GM19324 (cell line): ENCODE results near the gene LCN2.
"Not testable (repeated sequence)": the region's sequence is repeated elsewhere in the genome, so short reads cannot be mapped to it uniquely, and the experiment has no call there.

Experiments used
- ATAC-seq: cut with Tn5 transposase; IDR thresholded peaks from one replicate; pipeline ENCODE4 v1.9.1; 2021; ENCODE audit warnings: mild to moderate bottlenecking, moderate library complexity; ENCODE audit not compliant: unreplicated experiment, low FRiP score

The LCN2 gene

DNA sequence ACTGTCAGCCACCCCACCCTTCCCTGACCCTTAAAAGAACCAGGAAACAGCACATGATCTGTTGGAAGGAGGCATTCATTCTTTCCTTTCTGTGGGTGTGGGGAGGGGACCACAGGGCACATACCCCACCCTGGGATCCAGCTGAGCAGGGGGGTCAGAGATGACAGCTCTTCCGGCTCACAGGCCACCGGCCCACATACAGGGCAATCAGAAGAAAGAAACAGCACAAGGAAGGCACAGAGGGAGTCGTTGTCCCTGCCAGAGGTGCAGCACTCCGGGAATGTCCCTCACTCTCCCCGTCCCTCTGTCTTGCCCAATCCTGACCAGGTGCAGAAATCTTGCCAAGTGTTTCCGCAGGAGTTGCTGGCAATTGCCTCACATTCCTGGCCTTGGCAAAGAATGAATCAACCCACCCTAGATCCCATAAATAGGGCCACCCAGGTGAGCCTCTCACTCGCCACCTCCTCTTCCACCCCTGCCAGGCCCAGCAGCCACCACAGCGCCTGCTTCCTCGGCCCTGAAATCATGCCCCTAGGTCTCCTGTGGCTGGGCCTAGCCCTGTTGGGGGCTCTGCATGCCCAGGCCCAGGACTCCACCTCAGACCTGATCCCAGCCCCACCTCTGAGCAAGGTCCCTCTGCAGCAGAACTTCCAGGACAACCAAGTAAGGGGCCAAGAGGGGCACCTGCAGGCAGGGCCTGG lies at the start of gene LCN2:
Gene LCN2 (plus strand): TSS at position 453 of the 701 bp plus-strand sequence. CDS start 73 bp downstream, at position 526.
- no peak for ATAC-seq

DNA sequence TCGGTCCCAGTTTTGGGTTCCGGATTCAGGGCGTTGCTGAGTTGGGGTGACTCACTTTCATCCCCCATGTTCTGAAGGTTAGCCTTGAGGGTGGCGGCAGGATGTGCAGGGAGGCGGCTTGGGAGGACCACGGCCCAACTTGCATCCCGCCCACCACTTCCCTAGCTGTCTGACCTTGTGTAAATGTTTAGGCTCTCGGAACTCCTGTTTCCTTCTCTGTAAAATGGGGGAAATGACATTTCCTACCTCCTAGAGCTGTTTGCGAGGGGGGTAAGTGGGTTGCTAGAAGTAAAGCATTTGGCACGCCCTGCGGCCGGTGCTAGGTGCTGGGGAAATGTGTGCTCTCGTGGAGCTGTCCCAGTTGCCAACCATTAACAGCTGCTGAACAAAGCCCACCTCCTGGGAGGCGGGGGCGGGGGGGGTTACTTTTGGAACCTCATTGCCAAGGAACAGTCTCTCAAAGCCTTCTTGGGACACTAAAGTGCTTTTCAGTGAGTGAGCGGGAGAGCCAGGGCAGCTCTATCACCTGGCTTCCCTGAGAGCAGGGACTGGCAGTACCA lies 49.2 kb upstream of the LCN2 start:
- ATAC-seq = no peak

DNA sequence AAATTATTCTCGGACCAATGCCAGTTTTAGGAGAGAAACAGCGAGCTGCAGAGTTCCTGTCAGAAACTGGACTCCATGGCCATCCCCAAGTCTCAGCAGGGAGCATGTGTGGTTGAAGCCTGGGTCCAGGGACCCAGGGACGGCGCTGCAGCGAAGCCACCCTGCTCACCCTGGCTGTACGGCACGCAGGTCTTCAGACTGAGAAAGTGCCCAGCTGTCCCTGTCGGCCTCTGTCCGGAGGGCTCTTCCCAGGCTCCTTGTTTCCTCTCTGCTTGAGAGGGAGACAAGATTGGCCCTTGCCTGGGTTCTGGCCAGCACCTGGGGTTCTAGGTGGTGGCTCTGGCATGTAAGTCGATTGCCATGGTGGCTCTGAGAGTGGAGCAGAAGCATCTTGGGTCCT lies 48.7 kb upstream of the LCN2 start:
- no peak for ATAC-seq

DNA sequence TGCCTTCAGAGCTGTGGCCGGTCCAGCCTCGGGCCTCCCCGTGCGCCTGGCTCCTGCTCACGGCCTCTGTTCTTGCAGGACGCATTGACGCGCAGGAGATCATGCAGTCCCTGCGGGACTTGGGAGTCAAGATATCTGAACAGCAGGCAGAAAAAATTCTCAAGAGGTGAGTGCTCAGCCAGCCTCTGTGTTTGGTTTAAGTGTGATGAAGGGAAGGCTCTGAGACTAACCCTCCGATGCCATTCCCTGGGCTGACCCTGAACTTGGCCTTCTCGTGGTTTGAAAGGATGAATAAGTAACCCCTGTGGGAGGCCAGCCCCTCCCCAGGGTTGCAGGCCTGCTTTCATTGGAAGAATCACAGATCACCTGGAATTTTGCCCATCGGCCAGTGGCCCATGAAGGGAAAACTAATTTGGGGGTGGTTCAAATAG lies 48.0 kb upstream of the LCN2 start:
- no peak for ATAC-seq

DNA sequence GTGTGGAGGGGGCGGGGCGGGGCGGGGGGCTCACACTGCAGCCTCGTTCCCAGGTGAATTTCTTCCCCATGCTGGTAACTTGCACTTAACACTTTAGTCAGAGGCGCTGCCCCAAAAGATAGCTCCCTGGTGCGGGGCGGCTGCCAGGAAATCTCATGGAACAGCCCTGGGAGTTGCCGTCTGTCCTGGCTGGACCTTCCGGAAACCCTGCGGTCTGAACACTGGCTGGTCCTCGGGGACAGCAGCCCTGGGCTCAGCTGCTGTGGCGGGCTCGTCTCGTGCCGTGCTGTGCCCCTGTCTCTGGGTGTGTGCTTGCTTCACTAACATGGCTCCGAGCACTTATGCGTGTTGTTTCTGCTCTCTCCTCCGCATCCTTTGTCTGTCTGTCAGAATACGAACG lies 47.6 kb upstream of the LCN2 start:
- ATAC-seq = no peak

DNA sequence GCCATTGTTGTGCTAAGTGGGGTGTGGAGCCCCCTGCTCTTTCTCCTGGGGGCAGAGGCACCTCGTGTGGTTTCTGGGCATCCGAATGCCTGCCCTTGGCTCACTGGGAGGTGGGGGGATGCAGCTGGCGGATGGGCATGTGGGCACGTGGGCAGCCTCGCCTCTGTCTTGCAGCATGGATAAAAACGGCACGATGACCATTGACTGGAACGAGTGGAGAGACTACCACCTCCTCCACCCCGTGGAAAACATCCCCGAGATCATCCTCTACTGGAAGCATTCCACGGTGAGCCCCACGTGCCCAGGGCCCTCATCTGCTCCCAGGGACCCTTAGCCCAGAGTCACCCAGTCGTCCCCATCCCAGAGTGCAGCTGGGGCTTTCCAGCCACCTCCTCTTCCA lies 47.1 kb upstream of the LCN2 start:
- ATAC-seq = no peak

DNA sequence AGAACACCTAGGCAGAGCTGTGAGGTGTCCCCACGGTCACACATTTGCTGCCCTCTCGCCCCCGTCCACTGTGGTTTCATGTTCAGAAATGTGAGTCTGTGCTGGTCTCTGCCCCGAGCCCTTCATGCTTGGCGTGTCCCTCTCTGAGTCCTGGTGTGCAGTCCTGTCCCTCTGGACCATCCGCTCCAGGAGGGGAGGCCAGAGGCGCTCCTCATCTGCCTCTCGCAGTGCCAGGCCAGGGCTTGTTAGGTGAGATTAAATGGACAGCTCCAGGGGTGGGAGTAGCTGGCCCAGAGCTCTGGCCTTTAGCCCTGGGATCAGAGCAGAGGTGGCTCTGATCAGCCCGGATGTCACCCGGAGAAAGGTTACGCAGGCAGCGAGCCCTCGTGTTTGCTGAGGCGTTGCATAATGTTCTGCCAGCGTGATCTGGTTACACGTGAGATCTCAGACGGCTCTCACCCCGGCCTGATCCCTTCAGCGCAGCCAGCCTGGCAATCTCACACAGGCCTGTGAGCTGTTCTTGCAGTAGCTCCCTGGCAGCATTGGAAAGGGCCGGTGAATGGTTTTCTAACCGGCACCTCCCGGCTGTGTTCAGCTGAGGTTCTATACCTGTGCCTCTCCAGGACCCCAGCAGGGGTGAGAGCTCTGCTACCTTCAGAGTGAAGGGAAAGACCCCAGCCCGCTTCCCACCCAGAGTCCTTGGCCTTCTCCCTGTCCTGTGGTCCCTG lies 46.2 kb upstream of the LCN2 start:
- no peak for ATAC-seq

DNA sequence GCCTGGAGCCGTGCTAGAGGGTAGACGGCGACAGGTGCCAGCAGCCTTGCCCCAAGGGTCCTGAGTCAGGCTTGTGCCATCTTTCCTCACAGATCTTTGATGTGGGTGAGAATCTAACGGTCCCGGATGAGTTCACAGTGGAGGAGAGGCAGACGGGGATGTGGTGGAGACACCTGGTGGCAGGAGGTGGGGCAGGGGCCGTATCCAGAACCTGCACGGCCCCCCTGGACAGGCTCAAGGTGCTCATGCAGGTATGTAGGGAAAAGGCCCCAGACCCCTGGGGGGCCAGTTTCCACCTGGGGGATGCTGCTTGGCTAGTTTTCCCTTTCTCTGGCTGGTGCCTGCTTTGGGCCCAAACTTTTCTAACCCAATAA lies 45.7 kb upstream of the LCN2 start:
- no peak for ATAC-seq

DNA sequence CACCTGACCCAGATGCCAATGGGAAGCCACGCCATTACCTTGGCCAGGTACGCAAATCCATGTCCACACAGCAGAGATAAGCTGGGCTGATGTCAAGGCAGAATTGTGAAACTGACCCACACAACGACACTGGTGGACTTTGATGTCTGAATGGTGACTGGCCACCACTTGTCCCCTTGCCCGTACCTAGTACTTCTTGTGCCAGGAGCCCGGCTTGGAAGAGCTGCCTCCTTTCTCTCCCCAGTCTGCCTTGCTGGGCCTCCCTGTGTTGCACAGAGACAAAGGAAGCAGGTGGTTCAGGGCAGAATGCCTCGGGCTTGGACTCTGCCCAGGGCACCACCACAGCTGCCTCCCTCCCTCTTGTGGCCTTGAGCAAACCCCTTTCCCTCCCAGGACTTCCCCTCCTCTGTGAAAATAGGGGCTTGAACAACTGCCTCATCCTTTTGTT lies 45.1 kb upstream of the LCN2 start:
- no peak for ATAC-seq

DNA sequence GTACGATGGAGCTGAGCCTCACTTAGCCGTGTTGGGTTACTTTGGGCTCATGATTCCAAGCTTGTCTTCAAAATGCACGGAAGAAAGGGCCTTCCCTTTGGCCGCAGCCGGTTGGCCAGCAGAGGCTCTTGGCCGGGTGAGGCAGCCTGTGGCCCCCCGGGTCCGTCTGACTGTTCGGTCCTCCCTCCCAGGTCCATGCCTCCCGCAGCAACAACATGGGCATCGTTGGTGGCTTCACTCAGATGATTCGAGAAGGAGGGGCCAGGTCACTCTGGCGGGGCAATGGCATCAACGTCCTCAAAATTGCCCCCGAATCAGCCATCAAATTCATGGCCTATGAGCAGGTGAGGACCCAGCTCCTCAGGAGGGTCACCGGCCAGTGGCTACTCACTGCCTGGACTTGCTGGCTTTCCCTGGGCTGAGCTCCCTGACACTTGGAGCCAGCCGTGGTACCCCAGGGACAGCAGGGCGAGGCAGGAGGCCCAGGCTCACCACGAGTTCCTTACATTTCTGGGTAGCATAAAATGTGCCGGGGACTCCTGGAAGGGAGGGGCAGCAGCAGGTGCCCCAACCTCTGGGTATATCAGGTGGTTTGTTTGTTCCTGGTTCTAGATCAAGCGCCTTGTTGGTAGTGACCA lies 43.6 kb upstream of the LCN2 start:
- no peak for ATAC-seq

DNA sequence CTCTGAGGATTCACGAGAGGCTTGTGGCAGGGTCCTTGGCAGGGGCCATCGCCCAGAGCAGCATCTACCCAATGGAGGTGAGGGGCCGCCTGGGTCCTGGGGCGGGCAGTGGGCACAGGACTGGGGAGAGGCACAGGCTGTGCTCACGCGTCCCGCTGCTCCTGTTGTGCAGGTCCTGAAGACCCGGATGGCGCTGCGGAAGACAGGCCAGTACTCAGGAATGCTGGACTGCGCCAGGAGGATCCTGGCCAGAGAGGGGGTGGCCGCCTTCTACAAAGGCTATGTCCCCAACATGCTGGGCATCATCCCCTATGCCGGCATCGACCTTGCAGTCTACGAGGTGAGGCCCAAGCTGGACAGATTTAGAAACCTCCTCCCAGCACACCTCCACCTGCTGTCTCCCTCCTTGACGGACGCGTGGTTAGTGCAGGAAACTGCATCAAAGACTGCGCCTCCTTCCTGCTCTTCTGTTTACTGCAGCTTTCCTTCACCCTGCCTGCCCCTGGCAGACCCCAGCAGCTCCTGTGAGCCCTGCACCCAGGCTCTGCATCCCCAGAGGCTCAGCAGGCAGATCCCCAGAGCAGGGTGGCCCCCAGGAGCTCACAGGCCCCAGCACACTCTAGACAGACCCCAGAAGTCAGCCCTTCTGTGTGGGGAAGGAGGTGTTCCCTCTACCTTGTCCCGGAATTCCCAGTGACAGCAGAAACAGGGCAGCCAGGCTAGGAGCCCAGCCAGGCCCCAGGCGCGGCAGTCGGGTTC lies 42.9 kb upstream of the LCN2 start:
- ATAC-seq = no peak

DNA sequence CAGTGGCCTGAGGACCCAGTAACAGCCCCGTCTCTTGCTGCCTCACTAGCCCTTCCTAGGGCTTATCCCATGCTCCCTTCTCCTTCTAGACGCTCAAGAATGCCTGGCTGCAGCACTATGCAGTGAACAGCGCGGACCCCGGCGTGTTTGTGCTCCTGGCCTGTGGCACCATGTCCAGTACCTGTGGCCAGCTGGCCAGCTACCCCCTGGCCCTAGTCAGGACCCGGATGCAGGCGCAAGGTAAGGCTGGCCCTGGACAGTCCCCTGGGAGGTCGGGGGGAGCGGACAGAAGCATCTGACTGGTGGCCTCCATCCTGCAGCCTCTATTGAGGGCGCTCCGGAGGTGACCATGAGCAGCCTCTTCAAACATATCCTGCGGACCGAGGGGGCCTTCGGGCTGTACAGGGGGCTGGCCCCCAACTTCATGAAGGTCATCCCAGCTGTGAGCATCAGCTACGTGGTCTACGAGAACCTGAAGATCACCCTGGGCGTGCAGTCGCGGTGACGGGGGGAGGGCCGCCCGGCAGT lies 42.2 kb upstream of the LCN2 start:
- no peak for ATAC-seq

DNA sequence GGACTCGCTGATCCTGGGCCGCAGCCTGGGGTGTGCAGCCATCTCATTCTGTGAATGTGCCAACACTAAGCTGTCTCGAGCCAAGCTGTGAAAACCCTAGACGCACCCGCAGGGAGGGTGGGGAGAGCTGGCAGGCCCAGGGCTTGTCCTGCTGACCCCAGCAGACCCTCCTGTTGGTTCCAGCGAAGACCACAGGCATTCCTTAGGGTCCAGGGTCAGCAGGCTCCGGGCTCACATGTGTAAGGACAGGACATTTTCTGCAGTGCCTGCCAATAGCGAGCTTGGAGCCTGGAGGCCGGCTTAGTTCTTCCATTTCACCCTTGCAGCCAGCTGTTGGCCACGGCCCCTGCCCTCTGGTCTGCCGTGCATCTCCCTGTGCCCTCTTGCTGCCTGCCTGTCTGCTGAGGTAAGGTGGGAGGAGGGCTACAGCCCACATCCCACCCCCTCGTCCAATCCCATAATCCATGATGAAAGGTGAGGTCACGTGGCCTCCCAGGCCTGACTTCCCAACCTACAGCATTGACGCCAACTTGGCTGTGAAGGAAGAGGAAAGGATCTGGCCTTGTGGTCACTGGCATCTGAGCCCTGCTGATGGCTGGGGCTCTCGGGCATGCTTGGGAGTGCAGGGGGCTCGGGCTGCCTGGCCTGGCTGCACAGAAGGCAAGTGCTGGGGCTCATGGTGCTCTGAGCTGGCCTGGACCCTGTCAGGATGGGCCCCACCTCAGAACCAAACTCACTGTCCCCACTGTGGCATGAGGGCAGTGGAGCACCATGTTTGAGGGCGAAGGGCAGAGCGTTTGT lies 41.6 kb upstream of the LCN2 start:
- no peak for ATAC-seq

DNA sequence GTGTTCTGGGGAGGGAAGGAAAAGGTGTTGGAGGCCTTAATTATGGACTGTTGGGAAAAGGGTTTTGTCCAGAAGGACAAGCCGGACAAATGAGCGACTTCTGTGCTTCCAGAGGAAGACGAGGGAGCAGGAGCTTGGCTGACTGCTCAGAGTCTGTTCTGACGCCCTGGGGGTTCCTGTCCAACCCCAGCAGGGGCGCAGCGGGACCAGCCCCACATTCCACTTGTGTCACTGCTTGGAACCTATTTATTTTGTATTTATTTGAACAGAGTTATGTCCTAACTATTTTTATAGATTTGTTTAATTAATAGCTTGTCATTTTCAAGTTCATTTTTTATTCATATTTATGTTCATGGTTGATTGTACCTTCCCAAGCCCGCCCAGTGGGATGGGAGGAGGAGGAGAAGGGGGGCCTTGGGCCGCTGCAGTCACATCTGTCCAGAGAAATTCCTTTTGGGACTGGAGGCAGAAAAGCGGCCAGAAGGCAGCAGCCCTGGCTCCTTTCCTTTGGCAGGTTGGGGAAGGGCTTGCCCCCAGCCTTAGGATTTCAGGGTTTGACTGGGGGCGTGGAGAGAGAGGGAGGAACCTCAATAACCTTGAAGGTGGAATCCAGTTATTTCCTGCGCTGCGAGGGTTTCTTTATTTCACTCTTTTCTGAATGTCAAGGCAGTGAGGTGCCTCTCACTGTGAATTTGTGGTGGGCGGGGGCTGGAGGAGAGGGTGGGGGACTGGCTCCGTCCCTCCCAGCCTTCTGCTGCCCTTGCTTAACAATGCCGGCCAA lies 40.8 kb upstream of the LCN2 start:
- ATAC-seq = no peak

DNA sequence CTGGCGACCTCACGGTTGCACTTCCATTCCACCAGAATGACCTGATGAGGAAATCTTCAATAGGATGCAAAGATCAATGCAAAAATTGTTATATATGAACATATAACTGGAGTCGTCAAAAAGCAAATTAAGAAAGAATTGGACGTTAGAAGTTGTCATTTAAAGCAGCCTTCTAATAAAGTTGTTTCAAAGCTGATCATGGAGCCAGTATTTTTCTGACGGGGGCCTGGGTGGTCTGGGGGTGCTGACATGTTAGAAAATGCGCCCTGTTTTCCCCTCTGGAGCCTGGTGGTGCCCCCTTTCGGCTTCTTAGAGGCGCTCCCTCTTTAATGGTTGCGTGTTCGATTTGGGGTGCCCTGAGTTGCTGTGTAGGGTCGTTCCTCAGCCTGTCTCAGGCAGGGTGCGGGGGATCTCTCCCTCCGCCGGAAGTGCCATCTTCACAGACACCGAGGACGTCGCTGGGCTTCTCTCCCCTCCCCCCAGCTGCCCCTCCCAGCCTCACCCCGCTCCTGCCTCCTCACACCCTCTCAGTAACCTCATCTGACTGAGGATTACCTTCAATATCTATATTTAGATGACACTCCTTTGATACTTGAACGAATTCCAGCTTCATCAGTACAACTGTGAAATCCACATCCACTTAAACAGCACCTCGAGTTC lies 40.1 kb upstream of the LCN2 start:
- no peak for ATAC-seq

DNA sequence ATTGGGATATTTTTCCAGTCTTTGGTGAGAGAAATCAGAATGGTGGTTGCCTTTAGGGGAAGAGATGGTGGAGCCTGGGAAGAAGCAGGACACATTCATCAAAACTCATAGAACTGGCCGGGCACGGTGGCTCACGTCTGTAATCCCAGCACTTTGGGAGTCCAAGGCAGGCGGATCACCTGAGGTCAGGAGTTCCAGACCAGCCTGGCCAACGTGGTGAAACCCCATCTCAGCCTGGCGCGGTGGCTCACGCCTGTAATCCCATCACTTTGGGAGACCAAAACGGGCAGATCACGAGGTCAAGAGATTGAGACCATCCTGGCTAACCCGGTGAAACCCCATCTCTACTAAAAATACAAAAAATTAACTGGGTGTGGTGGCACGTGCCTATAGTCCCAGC lies 37.5 kb upstream of the LCN2 start:
- ATAC-seq = not testable (repeated sequence)

DNA sequence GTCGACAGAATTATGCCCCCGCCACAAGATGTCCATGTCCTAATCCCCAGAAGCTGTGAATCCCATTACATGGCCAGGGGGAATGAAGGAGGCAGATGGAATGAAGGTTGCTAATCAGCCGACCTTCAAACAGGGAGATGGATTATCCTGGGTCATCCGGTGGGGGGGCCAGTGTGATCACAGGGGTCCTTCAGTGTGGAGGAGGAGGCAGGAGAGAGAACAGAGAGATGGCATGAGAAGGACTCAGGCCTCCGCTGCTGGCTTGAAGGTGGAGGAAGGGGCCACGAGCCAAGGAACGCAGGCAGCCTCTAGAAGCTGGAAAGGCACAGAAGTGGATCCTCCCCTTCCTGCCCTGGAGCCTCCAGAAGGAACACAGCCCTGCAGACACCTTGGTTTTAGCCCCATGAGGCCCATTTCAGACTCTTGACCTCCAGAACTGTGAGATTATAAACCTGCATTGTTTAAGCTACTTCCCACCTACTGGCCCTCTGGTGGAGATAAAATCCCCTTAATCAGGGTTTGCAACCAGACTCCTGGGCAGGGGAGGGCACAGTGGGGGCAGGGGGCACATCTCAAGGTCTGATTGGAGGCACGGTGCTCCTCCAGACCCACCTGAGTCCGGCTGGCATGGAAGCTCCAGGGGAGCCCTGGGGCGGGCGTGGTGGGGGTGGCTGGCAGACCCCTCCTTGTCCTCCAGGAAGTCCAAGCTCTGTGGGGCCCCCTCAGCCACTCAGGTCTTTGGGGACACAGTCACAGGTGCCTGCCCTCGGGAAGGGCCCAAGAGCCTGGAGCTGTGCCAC lies 35.5 kb upstream of the LCN2 start:
- ATAC-seq = no peak
